Measurements from ENCODE around the gene FRMD6. TPM values are rescaled to one million over a fixed set of nuclear protein-coding genes. Genes with fewer than 3 reads are reported as not detected.

The FRMD6 gene
- total and polyA plus RNA-seq, 4 donors: 3.2 to 27.2 (median 8.6) TPM

- Histone ChIP-seq H3K9me3 (ENCODE audit: control insufficient read depth in 4 of 4, insufficient read depth in 3 of 4, low read length in 3 of 4) (no peaks in the 10 kb centered on the region), H3K36me3 (ENCODE audit: control insufficient read depth in 4 of 4, insufficient read depth in 4 of 4, low read length in 4 of 4) (no peaks in the 10 kb centered on the region), H3K4me3 (no peak overlapping the region), H3K27ac (ENCODE audit: low read depth in 1 of 2, low read length in 1 of 2) (no peak overlapping the region), H3K27me3 (ENCODE audit: control insufficient read depth in 3 of 3, insufficient read depth in 3 of 3, low read length in 2 of 3) (no peaks in the 10 kb centered on the region), H3K4me1 (ENCODE audit: control insufficient read depth in 5 of 5, insufficient read depth in 5 of 5, low read length in 5 of 5) (peaks cover 0 to 4% (median 0%) of the 10 kb centered on the region in 5 donors), H3K9ac (ENCODE audit: insufficient read depth in 1 of 2, low read length in 2 of 2) (no peak overlapping the region)
- no peak for ATAC-seq (ENCODE audit: insufficient read depth, low FRiP score)
- TF ChIP-seq CTCF (IDR thresholded peaks at IDR 0.05; ENCODE audit: control extremely low read depth, extremely low read depth): peak; percentile 32
- DNase-seq: peak; percentile 70 to 81 (median 75)
- WGBS, 2 donors: 41 to 46% methylated on average over 13 of the region's 13 CpGs
These were observed 124.6 kb downstream of the FRMD6 start for GRCh38 chr14:51776102-51776894.

DNA sequence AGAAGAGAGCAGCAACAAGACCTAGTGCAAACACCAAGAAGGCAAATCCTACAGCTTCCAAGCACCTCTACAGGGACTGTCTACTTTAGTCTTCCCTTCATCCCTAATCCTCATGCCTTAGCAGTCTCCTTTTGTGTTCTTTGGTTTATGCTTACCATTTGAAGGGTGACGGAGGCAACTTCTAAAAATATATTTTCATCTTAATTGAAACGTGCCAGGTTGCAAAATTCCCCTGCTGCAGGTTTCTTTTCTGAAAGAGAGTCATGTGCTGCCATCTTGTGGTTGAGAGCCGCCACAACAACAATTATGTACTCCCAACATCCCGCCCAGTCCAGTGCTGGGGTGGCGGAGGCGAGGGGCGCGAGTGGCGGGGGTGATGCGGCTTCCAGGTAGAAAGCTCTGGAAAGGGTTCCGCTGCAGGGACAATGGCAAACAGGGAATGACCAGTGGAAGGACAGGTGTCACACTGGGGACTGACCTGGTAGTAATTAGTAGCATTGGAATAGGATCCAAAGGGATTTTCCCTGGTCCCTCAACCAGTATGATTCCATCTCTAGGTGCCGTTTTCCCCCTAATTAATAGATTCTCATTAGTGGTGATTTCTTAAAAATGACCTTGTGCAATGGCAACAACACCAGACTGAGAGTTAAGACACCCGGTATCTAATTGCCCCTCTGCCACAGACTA lies 128.4 kb downstream of the FRMD6 start:
- Histone ChIP-seq H3K9ac (ENCODE audit: insufficient read depth in 1 of 2, low read length in 2 of 2) (no peak overlapping the region), H3K27ac (ENCODE audit: low read depth in 1 of 2, low read length in 1 of 2) (no peak overlapping the region), H3K4me3 (no peak overlapping the region), H3K27me3 (ENCODE audit: control insufficient read depth in 3 of 3, insufficient read depth in 3 of 3, low read length in 2 of 3) (no peaks in the 10 kb centered on the region), H3K36me3 (ENCODE audit: control insufficient read depth in 4 of 4, insufficient read depth in 4 of 4, low read length in 4 of 4) (no peaks in the 10 kb centered on the region), H3K9me3 (ENCODE audit: control insufficient read depth in 4 of 4, insufficient read depth in 3 of 4, low read length in 3 of 4) (no peaks in the 10 kb centered on the region), H3K4me1 (ENCODE audit: control insufficient read depth in 5 of 5, insufficient read depth in 5 of 5, low read length in 5 of 5) (peaks cover 0 to 12% (median 0%) of the 10 kb centered on the region in 5 donors)
- TF ChIP-seq CTCF (IDR thresholded peaks at IDR 0.05; ENCODE audit: control extremely low read depth, extremely low read depth): peak; percentile 51
- ATAC-seq (ENCODE audit: insufficient read depth, low FRiP score) (peak; percentile 56), DNase-seq (peak; percentile 68 to 77 (median 70))
- WGBS, 2 donors: 8 to 11% methylated on average over 13 of the region's 13 CpGs

Small RNAs within 50 kb of the gene (small RNA-seq; reads per million reads assigned to genes)
- gene OR7E159P (ENCODE audit: low replicate concordance) (not detected), gene RNA5SP385 (ENCODE audit: low replicate concordance) (not detected), gene RNU6-301P (ENCODE audit: low replicate concordance) (not detected)

Other genes with a start within 250 kb of the FRMD6 start
- gene GNG2, start 208.7 kb downstream of the FRMD6 start, total RNA-seq: 10 to 100 TPM; 20.9 to 42.3 TPM
- gene GNG2, start 208.7 kb downstream of the FRMD6 start, polyA plus RNA-seq: 10 to 100 TPM in 1 of 2 donors, 1 to 10 TPM in 1; 3.7 to 22.1 TPM